NCI-H2196 treated with DMSO at 0.1 percent for 48 hours (cell line): ENCODE results near the gene USF2.
"Not testable (repeated sequence)": the region's sequence is repeated elsewhere in the genome, so short reads cannot be mapped to it uniquely, and the experiment has no call there.

Experiments
- DNase-seq: peaks from one replicate; lab custom pipeline; 2025; ENCODE audit not compliant: unreplicated experiment; lab: John Stamatoyannopoulos, UW

The USF2 gene

GRCh38 chr19:35284153-35285094 is 15.7 kb downstream of the USF2 start:
- DNase-seq: no peak

DNA sequence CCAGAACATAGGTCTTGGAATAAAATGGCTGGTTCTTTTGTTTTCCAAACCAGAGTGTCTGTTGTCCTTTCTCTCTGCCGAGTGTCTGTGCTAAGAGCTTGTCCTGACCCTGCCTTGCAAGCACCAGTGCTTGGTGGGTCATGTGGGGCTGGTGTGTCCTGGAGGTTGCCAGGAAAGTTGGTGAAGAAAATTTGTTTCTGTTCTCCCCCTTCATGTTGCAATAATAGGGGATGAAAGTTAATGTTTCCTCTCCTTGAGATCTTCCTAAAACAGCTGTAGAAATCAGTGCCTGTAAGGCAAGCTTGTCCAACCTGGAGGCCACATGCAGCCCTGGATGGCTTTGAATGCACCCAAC is 16.3 kb downstream of the USF2 start:
- DNase-seq: no peak

- not testable (repeated sequence) for DNase-seq
Measured at GRCh38 chr19:35285465-35285864, 16.7 kb downstream of the USF2 start.

GRCh38 chr19:35286101-35286500 is 17.3 kb downstream of the USF2 start:
- not testable (repeated sequence) for DNase-seq

DNA sequence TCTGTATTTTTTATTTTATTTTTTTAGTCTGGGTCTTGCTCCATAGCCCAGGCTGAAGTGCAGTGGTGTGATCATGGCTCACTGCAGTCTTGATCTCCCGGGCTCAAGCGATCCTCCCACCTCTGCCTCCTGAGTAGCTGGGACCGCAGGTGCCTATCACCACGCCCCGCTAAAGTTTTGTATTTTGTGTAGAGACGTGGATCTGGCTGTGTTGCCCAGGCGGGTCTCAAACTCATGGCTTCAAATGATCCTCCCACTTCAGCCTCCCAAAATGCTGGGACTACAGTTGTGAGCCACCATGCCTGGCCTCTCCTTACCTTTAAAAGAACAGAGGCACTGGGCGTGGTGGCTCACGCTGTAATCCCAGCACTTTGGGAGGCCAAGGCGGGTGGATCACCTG is 19.0 kb downstream of the USF2 start:
- no peak for DNase-seq

DNA sequence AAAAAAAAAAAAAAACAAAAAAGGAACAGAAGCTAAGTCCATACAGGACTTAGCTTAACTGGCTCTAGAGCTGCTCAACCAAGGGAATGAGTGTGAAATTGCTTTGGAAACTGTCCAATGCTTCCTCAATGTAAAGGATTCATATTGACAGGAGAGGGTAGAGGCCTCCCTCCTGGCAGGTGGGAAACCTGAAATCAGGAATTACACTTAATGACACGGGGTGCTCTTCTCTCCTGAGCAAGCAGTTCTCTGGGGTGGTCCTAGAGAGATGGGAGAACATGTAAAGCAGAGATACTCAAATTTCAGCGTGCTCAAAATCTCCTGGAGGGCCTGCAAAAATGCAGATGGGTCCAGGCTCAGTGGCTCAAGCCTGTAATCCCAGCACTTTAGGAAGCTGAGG is 19.6 kb downstream of the USF2 start:
- DNase-seq: no peak

DNA sequence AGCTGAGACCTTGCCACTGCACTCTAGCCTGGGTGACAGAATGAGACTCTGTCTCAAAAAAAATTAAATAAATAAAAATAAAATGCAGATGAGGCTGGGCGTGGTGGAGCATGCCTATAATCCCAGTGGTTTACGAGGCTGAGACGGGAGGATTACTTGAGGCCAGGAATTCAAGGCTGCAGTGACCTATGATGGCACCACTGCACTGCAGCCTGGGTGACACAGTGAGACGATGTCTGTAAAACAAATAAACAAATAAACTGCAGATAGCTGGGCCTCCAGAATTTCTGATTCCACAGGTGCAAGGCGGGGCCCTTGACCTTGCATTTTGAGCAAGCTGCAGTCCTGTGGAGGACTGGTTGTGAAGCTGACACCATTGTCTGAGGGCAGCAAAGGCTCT is 20.1 kb downstream of the USF2 start:
- DNase-seq: no peak

GRCh38 chr19:35290381-35291127 is 21.8 kb downstream of the USF2 start:
- DNase-seq: no peak

DNA sequence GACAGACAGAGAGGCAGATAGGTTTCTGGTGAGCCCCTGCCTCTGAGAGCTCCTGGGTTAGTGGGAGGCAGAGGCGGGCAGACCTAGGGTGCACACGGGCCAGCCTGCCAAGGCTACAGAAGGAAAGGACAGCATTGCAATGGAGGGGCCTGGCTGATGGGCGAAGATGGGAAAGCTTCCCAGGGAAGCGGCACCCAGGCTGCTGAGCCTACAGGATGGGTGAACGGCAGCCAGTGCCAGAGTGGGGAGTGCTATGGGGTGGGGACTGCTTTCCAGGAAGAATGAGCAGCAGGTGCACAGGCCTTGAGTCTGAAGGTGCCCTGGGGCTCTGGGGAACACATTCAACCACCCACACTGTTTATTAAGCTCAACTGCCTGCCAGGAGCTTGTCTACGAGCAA is 22.5 kb downstream of the USF2 start:
- DNase-seq: no peak

DNA sequence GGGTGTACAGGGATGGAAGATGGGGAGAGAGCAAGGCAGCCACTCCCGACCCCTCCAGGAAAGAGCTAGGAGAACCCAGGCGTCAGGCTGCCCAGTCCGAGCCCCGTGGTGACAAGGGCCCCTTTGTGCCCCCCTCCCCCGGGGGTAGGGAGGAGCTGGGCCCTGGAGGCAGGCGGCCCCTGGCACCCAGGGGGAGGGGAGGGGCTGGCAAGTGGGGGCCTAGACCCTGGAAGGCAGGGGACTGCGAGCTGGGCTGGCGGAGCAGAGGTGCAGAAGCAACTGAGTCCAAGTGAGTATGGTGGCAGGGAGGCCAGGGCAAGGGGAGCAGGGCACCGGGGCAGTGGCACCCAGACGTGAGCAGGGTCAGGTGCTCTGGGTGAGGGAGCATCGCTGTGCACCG is 23.2 kb downstream of the USF2 start, which contains the start of gene MAG:
Gene MAG, plus strand, starts transcription at position 246 of the 400 bp plus-strand sequence. CDS start 3,248 bp downstream, outside the sequence.
- DNase-seq: no peak

- DNase-seq: no peak
Measured at GRCh38 chr19:35292421-35293362, 23.9 kb downstream of the USF2 start.

GRCh38 chr19:35293363-35293739 is 24.6 kb downstream of the USF2 start:
- no peak for DNase-seq

GRCh38 chr19:35293808-35294207 is 25.0 kb downstream of the USF2 start:
- no peak for DNase-seq

DNA sequence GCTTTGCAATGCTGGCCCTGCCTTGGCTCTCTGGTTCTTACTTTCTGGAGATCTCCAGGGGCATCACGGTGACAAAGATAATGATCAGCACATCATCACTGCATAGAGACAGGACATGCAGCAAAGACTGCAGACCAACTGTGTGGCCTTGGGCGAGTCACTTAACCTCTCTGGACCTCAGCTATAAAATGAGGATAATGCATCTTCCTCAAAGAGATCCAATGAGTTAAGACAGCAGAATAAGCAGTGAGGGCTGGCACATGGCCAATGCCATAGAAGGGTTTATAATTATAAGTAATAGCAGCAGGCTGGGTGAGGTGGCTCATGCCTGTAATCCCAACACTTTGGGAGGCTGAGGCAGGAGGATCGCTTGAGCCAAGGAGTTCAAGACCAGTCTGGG is 25.6 kb downstream of the USF2 start:
- DNase-seq: no peak

GRCh38 chr19:35294859-35295791 is 26.4 kb downstream of the USF2 start:
- DNase-seq: no peak

- no peak for DNase-seq
Measured at GRCh38 chr19:35295792-35296462, 27.2 kb downstream of the USF2 start.

DNA sequence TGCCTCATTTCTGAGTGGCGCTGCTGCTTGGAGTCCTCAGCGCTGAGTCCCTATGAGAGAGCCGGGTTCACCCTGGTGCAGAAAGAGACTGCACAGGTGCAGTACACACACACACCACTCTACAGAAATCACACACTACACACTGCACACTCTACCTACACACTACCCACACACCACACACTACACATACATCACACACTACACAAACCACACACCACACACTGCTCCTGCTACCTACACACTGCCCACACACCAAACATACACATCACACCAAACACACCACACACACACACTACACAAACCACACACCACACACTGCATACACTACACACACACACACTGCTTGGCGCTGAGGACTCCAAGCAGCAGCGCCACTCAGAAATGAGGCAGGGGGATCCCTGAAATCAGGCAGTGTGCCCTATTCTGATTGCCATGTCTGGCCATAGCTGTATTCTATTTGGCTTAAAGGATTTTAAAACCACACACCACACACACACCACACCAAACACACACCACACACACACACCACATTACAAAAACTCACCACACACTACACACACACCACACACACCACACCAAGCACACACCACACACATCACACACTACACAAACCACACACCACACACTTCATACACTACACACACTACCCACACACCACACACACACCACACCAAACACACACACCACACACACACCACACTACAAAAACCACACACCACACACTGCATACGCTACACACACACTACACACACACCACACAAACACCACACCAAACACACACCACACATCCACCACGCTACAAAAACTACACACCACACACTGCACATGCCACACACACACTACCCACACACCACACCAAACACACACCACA is 28.1 kb downstream of the USF2 start:
- no peak for DNase-seq

- DNase-seq: no peak
Measured at GRCh38 chr19:35297515-35297848, 28.7 kb downstream of the USF2 start.

DNA sequence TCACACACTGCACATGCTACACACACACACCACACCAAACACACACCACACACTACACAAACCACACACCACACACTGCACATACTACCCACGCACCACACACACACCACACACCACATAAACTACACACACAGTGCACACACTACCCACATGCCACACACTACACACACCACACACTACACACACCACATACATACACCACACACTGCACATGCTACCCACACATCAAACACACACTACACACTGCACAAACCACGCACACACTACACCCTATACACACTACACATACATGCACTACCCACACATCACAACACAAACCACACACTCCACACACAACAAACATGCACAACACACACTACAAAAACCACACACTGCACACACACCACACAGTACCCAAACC is 29.2 kb downstream of the USF2 start:
- no peak for DNase-seq
